ENCODE measurements around the gene IGFBP2.

The IGFBP2 gene

DNA sequence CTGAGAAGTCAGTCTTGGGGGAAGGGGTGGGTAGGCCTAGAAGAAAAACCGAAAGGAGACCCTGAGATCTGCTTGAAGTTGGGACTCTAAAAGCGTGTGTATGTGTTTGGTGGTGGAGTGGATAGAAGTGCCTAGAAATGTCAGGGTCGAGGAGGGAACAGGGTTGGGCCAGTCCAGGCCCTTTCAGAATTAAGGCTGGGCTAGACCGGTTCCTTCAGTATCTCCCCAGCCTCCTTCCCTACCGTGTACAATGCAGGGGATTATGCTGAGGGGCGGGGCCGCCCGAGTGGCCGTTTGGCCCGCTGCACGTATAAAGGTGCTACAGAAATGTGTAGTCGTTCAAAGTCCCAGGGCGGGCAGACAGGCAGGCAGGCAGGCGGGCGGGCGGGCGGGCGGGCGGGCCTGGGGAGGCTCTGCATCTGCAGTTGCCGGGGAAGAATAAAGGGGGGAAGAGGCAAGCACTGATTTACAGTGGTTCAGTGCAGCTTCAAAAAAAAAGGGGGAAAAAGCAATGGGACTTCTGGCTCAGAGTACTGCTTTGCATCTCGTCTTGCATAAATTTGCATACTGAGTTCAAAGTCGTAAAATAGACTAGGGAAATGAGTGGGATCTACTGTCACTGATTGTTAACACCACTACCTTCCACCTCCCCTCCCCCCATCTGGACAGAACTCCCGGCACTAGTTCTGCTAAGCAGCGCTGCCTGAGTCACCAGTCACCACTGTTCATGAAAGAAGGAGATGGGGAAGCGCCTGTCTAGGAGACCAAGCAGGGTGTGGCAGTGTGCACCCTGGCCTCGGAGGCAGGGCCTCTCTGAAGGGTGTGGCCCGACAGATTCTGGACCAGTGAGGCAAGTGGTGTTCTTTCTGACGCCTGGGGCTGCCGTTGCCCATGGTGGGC, 3.6 kb downstream of the IGFBP2 start:
- DNase-seq (ENCODE audit: low read depth, low spot score) = no peak

DNA sequence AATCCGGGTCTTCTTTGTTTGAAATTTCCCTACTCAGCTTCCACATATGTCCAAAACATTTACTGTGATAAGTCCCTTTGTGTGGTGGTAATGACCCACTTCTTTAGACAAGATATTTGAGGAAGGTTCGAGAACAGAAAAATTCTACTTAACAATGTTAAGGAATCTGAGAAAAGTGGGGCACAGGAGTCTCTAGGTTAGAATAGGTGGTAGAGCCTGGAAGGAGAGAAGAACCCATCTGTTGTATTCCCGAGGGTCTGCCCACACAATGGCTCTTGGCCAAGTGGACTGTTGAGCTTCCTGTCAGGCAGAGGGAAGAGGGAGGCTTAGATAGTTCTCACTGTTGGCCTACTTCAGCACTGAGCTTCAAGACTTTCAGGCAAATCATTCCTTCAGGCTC, 4.3 kb downstream of the IGFBP2 start:
- DNase-seq (ENCODE audit: low read depth, low spot score) = no peak

DNA sequence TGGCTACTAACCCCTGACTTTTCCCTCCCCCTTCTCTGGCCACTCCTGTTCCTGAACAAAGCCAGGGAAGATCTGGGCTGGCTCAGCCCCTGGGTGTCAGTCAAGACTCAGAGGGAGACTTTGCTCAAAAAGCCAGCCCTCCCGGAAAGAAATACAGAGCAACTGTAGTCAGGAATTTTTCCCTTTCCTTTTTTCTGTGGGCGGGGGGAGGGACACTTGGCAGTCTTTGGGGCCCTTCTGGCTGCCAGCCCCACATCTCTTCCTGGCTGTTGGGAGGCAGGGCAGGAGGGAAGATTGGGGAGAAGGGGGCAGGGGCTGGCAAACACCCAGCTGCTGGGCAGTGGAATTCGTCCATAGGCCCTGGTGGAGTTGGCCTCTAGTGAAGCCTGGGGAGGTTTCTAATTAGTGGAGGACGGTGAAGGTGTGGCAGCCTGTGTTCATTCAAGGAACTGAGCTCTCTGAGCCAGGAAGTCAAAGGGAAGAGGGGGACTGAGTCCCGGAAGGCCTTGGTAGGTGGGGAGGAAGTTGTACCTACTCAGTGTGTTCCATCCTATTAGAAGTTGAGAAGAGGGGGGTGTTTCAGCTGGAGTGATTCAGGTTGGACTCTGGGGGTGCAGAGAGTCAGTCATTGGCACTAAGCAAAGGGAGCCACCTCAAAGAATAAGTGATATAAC, 10.9 kb downstream of the IGFBP2 start:
- DNase-seq (ENCODE audit: low read depth, low spot score) = no peak

DNA sequence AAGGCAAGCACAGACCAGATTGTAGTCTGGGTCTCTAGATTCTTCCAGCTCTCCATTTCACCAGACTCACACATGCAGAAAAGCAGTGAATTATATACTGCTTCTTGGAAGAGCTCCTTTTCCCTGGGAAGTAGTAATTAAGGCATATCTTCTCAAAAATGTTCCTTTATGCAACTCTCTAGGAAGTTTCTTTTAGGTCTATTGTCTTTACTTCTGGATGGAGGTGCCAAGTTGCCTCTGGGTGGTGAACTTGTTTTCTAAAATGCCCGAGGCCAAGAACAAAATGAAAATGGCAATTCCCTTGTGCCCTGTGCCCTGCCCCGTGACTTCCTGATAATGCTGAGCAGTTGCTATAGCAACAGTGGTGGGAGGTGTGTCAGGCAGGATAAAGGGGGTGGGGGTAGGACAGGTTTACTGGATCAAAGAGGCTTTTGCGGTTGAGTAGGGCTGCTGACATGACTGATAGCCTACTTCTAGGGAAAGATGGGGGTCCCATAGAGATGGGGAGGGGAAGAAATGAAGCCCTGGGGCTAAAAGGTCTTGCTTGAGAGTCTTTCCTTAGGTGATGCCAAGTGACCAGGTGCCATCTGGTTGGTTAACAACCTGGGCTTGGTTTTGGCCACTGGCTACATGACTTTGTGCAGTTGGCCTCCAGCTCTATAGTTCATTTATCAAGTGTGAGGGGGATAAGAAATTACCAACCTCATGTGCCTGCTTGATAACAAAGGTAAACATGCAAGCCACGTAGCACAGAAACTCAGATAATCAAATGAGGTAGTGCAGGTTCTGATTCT, 11.8 kb downstream of the IGFBP2 start:
- no peak for DNase-seq (ENCODE audit: low read depth, low spot score)

DNA sequence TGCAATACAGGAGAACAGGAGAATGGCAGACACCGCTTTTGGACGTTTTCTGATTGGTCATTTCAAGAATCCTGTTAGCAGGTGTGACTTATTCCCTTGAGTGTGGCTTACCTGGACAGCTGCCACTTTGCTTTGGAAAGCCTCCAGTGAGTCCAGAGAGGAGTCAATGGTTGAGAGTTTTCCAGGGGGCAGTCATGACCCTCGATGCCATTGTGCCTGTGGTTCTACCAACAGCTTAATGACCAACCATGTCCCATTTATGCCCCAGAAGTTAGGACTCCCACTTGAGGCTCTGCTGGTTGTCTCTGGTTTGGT, 12.4 kb downstream of the IGFBP2 start:
- no peak for DNase-seq (ENCODE audit: low read depth, low spot score)

DNA sequence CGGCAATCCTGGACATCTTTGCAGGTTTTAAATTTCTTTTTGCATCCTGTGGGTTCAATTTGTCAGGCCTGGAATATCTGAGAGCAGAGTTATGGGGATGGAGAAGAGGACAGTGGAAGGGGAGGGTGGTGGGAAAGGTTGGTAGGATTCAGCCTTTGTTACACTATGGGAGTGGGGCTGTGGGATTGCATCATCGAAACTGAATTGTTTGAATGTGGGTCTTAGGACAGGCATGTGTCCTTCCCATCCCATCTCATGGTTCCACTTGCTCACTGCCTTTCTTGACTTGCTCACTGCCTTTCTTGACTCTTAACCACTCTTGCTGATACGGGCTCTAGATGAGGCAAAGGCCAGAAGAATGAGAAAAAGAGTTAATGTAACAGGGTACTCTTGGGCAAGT, 12.9 kb downstream of the IGFBP2 start:
- no peak for DNase-seq (ENCODE audit: low read depth, low spot score)

DNA sequence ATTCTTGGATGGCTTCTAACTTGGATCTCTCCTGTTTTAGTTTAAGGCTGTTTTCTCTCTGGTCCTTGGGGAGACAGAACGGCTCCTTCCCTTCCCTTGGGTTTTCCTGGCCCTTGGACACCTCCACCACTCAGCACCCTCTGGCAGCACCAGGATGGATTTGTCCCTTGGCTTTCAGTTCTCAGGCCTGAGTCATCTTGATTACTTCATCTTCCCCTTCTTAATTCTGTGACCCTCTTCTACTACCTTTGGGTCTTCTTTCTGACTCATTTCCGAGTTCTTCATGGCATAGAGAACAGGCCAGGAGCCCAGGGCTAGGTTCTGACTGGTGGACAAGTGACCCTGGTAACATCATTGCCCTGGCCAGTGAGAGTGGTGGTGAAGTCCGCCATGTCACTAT, 14.9 kb downstream of the IGFBP2 start:
- DNase-seq (ENCODE audit: low read depth, low spot score) = no peak

DNA sequence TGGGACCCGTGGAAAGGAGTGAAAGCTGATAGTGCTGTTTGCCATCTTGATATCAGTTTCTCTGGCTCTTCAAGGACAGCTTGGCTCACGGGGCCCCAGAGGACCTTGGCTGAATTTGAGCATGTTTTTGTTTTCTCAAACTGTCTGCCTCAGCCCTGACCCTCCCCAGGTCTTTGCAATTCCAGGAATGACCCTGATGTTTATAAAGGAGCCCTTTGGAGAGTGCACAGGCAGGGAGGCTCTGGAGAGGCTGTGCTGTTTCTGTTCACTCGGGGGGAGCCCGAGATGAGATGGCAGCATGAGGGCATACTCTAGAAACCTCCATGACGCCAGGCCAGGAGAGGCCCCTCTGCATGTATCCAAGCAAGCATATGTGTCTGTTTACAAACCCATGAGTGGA, 16.4 kb downstream of the IGFBP2 start:
- peak; percentile 87 for DNase-seq (ENCODE audit: low read depth, low spot score)

DNA sequence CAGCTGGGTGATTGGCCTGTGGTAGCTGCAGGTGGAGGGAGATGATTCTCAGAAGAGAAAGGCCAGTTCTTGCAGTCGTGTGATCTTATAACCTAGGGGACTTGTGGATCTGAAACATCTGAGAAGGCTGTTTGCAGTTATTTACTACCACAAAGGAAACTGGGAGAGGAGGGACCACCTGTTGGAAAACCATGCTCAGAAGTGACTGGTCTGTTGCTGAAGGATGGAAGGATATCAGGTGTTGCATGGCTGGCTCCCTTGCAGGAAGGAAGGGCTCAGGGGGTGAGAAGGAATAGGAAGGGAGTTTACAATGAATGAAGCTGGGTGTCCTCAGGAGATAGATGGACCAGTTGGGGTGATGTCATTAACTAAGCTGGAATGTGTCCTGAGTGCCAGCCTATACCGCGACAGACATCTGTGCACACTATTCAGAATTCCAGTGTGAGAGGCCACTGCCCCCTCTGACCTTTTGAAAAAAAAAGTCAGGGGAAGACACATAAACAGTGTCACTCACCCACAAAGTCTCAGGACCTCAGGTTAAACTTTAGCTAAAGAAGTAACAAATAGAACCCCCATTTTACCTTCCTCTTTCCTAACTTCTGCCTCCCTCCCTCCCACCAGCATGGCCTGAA, 17.5 kb downstream of the IGFBP2 start:
- no peak for DNase-seq (ENCODE audit: low read depth, low spot score)

DNA sequence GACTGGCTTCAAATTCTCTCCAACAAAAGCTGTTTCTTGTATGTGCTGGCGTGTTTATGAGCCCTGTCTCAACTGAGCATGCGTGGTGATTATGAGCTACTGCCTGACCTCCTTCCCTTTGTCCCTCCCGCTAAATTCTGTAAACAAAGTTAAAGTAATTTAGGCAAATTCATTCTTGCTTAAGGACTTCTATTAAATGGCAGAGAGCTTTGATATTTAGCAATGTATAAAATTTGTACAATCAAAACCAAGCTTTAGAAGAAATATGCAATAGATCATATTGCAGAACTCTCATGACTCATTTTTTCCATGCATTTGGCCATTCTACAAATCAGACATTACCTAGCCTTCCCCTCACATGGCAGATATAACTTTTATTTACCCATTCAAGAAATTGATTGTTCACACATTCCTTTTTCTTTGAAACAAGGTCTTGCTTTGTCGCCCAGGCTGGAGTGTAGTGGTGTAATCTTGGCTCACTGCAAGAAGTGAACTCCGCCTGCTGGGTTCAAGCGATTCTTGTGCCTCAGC, 18.2 kb downstream of the IGFBP2 start:
- no peak for DNase-seq (ENCODE audit: low read depth, low spot score)

DNA sequence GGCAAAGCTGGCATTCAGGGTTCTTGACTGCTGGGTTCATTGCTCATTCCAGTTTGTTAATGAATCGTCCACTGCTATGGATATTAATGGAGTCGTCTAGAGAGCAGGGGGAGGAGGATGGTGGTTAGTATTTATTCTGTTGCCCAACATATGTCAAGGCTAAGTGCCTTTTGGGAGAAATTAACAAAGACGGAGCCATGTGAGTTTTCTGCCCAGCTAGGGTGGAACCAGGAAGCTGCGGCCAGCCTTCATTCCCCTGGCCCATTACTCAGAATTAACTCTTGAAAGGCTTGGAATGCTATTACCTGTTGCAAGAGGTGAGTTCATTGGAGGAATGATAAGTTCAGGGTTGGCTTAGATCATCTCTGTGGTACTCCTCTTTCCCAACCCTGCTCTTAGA, 19.3 kb downstream of the IGFBP2 start:
- DNase-seq (ENCODE audit: low read depth, low spot score) = no peak

DNA sequence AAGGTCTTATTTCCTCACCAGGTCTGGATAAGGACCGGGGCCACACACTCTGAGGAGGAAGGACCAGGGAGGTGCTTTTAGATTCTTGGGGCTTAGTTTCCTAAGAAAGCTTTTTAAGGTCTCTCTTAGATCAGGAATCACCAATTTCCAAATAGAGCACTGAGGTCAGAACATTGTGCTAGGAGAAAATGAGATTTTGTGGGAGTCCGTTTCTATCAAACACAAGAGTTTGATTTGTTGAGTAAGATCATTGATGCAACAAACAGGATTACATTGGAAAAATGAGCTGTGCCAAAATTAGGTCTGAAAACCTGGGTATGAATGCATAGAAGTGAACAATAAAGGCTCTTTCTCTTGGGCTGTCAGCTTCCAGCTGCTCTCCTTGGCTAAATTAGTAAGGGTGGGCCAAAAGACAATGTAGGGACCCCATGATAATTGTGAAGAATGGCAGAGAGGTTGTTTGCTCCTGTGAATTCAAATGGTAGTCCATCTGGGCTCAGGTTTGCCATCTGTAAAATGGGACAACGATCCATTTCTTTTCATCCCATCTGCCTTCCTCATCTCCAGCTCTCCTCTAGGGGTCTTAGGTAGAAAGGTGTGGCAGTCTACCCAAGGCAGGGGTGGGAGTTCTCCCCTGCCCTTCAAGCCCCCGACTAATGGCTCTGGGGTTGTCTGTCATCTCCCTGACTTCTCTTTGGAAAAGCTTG, 20.0 kb downstream of the IGFBP2 start:
- DNase-seq (ENCODE audit: low read depth, low spot score) = no peak

DNA sequence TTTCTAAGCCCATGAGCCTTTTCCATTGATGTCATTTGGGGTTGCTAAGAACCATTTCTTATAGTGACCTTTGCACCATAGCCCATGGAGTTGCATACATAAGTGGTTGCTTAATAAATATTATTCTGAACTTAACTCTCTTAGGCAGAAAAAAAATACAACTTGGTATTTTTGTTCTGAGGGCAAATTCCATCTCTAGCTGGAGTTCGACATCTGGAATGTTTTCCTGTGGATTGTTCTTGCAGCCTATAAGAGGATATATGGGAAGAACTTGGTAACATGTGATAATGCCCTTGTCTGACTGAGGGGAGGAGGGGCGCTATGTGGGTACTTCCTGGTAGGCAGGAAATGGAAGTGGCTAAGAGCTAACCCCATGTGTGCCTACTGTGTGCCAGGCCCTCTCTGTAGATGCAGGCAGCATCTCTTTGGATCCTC, 20.7 kb downstream of the IGFBP2 start:
- DNase-seq (ENCODE audit: low read depth, low spot score) = peak; percentile 89

DNA sequence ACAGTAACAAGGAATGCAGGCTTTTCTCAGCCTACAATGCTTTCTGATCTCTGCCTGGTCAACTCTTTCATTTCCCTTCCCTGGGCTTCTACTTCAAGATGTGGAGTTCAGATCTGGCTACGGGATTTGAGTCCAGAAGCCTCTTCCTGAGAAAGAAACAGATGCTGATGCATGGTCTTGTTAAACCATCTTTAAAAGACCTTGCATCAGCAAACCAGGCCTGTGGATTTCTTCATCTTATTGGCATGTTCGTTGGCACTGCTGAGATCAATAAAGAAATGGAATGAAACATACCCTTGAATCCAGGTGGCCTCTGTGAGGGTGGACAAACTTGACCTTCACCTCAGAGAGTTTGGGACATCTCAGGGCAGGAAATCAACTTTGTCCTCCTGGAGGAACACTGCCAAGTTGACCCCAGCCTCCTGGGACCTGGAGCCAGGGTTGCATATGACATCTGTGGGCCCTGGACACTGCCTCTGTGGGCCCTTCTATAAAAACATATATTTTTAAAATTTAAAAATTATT, 21.4 kb downstream of the IGFBP2 start:
- DNase-seq (ENCODE audit: low read depth, low spot score) = no peak

DNA sequence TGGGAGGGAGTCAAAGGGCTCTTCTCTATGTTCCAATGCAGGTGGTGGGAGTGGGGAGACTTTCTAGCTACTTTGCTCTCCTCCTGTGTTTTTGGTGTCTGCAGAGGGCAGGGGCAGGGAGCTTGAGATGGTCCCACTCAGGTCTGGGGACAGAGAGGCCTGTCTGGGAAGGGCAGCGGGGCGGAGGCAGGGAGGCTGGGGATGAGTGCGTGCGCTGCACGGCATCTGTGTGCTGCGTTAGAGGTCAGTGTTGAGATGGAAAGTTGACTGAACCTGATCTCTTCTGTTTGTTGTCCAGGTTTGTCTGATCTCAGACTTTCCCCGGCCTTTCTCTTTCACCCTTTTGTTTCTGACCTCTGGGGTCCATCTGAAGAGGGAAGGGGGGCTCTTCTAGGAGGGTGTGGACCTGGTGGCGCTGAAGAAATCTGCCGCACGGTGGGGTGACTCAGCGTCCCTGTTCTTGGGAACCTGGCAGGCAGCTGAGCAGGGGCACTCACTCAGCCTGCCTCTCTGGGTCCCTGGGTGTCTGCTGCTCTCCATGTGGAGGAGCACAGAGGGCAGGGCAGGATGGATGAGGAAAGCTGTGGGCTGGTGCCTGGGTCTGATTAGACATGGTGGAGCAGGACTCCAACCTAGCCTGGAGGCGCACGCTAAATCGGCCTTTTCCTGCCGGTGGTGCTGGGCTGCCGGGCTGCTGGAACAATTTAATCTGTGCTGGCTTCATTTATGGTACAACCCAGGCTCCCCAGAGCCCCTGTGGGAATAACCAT, 24.1 kb downstream of the IGFBP2 start:
- DNase-seq (ENCODE audit: low read depth, low spot score) = no peak

DNA sequence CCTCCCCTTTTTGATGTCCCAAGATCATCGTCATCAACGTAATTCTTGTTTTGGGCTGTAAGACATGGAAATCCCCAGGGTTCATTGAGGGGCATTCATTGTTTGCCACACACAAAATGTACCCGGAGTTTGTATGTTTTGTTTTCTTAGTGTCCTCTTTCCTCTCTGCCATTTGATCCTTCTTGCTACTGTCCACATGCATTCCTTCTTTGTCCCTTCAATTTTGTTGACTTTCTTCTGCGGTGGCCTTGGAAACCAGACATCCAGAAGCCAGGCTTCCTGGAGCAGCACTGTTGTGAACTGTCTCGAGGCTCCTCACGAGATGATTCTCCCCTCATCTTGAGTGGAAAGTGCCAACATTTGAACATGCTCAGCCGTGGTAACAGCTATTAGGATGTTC, 24.8 kb downstream of the IGFBP2 start:
- DNase-seq (ENCODE audit: low read depth, low spot score) = no peak

DNA sequence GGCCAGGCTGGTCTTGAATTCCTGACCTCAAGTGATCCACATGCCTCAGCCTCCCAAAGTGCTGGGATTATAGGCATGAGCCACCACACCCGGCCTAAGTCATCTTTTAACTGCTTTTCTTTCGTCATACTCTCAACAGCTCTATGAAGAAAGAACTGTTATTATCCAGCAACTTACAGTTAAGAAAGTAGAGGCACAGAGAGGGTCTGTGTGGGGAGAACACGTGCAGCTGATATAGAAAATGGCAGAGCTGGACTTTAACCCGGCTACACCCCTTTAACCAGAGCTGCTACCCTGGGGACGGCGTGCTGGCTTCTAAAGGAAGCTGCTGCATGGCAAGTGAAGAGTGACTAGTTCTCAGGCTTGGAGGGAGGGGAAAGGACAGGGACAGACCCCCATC, 25.5 kb downstream of the IGFBP2 start:
- DNase-seq (ENCODE audit: low read depth, low spot score) = no peak

DNA sequence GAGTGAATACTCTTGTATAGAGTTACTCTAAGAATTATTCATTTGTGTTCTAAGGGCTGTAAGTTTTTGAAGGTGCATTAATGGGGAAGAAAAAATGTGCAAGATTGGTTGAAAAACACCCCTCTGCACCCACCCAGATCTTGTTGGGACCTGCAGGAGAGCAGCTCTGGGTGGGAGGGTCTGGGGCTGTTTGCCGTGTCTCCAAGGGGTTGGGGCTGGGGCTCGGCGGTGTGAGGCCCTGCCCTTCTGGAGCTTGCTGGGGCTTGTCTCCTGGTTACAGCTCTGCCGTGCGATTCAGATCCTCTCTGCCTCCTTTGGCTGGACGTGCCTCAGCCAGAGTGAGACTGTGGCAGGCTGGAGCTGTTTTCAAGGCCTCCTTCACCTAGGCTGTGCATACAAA, 26.1 kb downstream of the IGFBP2 start:
- no peak for DNase-seq (ENCODE audit: low read depth, low spot score)

DNA sequence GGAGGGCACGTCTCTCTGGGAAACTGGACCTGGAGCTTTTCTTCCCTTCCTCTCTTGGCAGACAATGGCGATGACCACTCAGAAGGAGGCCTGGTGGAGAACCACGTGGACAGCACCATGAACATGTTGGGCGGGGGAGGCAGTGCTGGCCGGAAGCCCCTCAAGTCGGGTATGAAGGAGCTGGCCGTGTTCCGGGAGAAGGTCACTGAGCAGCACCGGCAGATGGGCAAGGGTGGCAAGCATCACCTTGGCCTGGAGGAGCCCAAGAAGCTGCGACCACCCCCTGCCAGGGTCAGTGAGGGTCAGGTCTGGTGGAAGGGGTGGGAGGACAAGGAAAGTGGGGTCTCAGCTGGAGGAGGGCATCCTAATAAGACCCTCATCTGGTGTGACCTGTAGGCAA, 27.3 kb downstream of the IGFBP2 start:
- no peak for DNase-seq (ENCODE audit: low read depth, low spot score)

DNA sequence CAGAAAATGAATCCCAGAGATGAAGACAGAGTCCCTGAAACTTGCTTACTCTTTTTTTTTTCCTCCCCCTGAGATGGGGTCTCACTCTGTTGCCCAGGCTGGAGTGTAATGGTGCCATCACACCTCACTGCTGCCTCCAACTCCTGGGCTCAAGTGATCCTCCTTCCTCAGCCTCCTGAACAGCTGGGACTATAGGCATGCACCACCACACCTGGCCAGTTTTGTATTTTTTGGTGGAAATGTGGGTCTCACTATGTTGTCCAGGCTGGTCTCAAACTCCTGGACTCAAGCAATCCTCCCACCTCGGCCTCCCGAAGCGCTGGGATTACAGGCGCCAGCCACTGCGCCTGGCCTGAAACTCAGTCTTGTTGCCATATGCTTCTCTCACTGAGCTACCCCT, 27.8 kb downstream of the IGFBP2 start:
- no peak for DNase-seq (ENCODE audit: low read depth, low spot score)
